ENCODE data around the gene NHEJ1.

DNA sequence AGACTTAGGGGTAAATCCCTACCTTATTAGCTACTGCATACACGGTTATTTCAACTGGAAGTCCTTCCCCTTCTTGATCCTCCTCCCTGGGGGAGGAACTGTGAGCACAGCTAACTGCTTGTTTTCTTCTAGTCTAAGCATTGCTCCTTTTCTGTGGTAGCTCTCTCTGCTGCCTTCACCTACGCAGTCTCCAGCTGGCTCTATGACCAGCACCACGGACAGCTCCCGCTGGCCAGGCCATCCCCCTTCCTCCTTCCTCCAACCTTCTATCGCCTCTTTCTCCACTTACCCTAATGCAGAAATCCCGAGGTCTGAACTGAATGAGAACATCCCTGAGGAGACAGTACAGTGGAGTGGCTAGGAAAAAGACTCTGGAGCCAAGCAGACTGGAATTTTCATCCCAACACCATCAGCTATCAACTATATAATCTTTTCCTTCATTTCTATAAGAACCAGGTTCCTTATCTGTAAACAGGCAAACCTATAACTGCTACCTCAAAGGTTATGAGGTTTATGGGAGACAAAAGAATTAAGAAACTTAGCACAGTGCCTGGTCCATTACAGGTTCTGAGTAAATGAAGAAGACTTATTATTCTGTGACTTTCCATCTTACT lies 114.6 kb downstream of the NHEJ1 start:
- TF ChIP-seq, protein P1, sequence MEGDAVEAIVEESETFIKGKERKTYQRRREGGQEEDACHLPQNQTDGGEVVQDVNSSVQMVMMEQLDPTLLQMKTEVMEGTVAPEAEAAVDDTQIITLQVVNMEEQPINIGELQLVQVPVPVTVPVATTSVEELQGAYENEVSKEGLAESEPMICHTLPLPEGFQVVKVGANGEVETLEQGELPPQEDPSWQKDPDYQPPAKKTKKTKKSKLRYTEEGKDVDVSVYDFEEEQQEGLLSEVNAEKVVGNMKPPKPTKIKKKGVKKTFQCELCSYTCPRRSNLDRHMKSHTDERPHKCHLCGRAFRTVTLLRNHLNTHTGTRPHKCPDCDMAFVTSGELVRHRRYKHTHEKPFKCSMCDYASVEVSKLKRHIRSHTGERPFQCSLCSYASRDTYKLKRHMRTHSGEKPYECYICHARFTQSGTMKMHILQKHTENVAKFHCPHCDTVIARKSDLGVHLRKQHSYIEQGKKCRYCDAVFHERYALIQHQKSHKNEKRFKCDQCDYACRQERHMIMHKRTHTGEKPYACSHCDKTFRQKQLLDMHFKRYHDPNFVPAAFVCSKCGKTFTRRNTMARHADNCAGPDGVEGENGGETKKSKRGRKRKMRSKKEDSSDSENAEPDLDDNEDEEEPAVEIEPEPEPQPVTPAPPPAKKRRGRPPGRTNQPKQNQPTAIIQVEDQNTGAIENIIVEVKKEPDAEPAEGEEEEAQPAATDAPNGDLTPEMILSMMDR (IDR thresholded peaks at IDR 0.05; ENCODE audit: low read length) = no peak
- no peak for TF ChIP-seq EZH2 (IDR thresholded peaks at IDR 0.05; ENCODE audit: borderline replicate concordance, low read length)

All from OCI-LY1 (cell line).